Measurements from ENCODE around the gene SNCG.

DNA sequence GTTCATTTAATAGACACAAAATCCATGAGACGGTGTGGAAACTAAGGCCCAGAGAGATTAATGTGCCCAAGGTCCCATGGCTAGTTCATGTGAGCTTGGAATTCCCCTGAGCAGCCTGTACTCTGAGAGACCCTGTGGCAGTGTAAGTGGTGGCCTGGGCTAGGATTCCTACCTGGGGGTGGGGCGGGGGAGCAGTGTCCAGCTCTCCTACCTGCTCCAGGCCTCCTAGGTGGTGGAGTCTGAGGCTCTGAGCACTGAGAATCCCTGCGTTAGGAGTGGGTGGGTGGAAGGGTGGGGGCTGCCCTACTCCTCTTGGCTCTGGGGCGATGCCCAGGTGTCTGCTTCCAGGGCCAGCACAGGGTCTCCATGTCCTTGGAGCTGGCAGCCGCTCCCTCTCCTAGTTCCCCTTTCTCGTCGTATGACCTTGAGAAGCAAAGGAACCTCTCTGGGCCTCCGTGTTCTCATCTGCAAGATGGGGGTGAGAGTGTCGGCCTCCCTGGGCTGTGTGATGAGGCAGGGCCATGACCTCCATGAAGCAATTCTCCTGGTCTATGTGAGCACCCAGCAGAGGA is 2.5 kb downstream of the SNCG start:
- TF ChIP-seq RFX5 (IDR thresholded peaks at IDR 0.05), result no peak
- TF ChIP-seq CTCF (IDR thresholded peaks at IDR 0.05), result no peak
- TF ChIP-seq POLR2A (IDR thresholded peaks at IDR 0.05; ENCODE audit: low read length), result no peak
- TF ChIP-seq, protein P1, sequence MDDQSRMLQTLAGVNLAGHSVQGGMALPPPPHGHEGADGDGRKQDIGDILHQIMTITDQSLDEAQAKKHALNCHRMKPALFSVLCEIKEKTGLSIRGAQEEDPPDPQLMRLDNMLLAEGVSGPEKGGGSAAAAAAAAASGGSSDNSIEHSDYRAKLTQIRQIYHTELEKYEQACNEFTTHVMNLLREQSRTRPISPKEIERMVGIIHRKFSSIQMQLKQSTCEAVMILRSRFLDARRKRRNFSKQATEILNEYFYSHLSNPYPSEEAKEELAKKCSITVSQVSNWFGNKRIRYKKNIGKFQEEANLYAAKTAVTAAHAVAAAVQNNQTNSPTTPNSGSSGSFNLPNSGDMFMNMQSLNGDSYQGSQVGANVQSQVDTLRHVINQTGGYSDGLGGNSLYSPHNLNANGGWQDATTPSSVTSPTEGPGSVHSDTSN (IDR thresholded peaks at IDR 0.05), result no peak
- TF ChIP-seq MYC (IDR thresholded peaks at IDR 0.05; ENCODE audit: borderline replicate concordance, low read length), result no peak
- no peak for TF ChIP-seq BHLHE40 (IDR thresholded peaks at IDR 0.05; ENCODE audit: low read depth, low read length)
- no peak for TF ChIP-seq RNF2 (IDR thresholded peaks at IDR 0.05; ENCODE audit: borderline replicate concordance, low read depth)
- TF ChIP-seq EP300 (IDR thresholded peaks at IDR 0.05), result no peak
- TF ChIP-seq HOXA7 (CRISPR knock-in tag; IDR thresholded peaks at IDR 0.05), result no peak
- TF ChIP-seq CEBPB (IDR thresholded peaks at IDR 0.05), result no peak
- TF ChIP-seq MAFK (IDR thresholded peaks at IDR 0.05; ENCODE audit: partially characterized antibody), result no peak
- TF ChIP-seq MAX (IDR thresholded peaks at IDR 0.05), result 0 out of 2 replicates have a peak, but pooled peaks have one; percentile 9
- no peak for TF ChIP-seq HMGXB4 (CRISPR knock-in tag; IDR thresholded peaks at IDR 0.05; ENCODE audit: borderline replicate concordance)
